Prostate gland (tissue), 2 donors: ENCODE results near the gene WDFY4.

Experiments used
- POLR2A ChIP-seq: fragments of 450-650 bp; IDR thresholded peaks from one replicate; pipeline ENCODE4 v1.6.1; 2016; ENCODE audit warnings: antibody characterized with exemption, mild to moderate bottlenecking
- POLR2AphosphoS5 ChIP-seq: sonication (generic); formaldehyde crosslinking; IDR thresholded peaks from one replicate; pipeline ENCODE4 v1.6.1; 2017; ENCODE audit warnings: antibody characterized with exemption
- TF ChIP-seq, protein P1 (sequence below), 4 experiments: fragments of 200-600 bp in 2 of 4; fragments of 450-650 bp in 2 of 4; sonication (generic) in 2 of 4; IDR thresholded peaks; 1 replicate in 3 of 4; 2 replicates in 1 of 4; pipeline ENCODE4 v1.5.1; 2016 to 2019; ENCODE audit warnings: antibody characterized with exemption in 4 of 4, mild to moderate bottlenecking in 2 of 4, moderate library complexity in 2 of 4

- TF ChIP-seq, protein P1, sequence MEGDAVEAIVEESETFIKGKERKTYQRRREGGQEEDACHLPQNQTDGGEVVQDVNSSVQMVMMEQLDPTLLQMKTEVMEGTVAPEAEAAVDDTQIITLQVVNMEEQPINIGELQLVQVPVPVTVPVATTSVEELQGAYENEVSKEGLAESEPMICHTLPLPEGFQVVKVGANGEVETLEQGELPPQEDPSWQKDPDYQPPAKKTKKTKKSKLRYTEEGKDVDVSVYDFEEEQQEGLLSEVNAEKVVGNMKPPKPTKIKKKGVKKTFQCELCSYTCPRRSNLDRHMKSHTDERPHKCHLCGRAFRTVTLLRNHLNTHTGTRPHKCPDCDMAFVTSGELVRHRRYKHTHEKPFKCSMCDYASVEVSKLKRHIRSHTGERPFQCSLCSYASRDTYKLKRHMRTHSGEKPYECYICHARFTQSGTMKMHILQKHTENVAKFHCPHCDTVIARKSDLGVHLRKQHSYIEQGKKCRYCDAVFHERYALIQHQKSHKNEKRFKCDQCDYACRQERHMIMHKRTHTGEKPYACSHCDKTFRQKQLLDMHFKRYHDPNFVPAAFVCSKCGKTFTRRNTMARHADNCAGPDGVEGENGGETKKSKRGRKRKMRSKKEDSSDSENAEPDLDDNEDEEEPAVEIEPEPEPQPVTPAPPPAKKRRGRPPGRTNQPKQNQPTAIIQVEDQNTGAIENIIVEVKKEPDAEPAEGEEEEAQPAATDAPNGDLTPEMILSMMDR (IDR thresholded peaks at IDR 0.05) = no peak
- TF ChIP-seq POLR2A (no peak), POLR2AphosphoS5 (no peak)
These were observed 82.9 kb downstream of the WDFY4 start for GRCh38 chr10:48767373-48768143.
